Tibial nerve (tissue), 3 donors: Measurements from ENCODE around the gene NFIA.

Experiments used
- POLR2A ChIP-seq, 2 donors: fragments of 450-650 bp; IDR thresholded peaks; one replicate each; pipeline ENCODE4 v1.6.1; 2017; ENCODE audit warnings: antibody characterized with exemption in 2 of 2, mild to moderate bottlenecking in 2 of 2, moderate library complexity in 2 of 2
- TF ChIP-seq, protein P1 (sequence below), 5 experiments: fragments of 200-600 bp in 3 of 5; fragments of 450-650 bp in 2 of 5; sonication (generic) in 3 of 5; IDR thresholded peaks; one replicate each; pipeline ENCODE4 v1.5.1; 2016 to 2019; ENCODE audit warnings: antibody characterized with exemption in 5 of 5, mild to moderate bottlenecking in 3 of 5, moderate library complexity in 2 of 5

DNA sequence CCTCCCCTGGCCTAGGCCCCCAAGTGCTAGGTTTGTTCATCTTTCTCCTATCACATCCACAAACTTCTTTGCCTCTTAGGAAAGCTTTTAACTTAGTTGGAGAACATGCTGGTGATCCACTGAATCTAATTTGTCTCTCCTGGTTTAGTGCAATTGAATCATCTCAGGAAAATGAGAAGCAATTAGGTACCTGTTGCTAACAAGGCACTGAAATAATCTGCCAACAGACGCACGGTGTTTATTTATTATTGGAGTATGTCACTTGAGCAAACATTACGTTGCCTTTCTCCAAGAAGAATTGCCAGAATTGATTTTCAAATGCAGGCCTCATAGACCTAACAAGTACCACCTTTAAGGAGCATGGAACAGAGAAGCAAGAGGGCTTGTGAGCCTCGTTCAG lies 309.4 kb downstream of the NFIA start:
- TF ChIP-seq POLR2A (IDR thresholded peaks at IDR 0.05): no peak
- TF ChIP-seq, protein P1, sequence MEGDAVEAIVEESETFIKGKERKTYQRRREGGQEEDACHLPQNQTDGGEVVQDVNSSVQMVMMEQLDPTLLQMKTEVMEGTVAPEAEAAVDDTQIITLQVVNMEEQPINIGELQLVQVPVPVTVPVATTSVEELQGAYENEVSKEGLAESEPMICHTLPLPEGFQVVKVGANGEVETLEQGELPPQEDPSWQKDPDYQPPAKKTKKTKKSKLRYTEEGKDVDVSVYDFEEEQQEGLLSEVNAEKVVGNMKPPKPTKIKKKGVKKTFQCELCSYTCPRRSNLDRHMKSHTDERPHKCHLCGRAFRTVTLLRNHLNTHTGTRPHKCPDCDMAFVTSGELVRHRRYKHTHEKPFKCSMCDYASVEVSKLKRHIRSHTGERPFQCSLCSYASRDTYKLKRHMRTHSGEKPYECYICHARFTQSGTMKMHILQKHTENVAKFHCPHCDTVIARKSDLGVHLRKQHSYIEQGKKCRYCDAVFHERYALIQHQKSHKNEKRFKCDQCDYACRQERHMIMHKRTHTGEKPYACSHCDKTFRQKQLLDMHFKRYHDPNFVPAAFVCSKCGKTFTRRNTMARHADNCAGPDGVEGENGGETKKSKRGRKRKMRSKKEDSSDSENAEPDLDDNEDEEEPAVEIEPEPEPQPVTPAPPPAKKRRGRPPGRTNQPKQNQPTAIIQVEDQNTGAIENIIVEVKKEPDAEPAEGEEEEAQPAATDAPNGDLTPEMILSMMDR (IDR thresholded peaks at IDR 0.05): no peak
